HL-60 (cell line): Measurements from ENCODE around the gene TSHZ1.

ENCODE experiments used
- DNase-seq, 2 experiments: peaks; one replicate each; pipeline ENCODE4 v3.0.0-alpha.2; 2010 to 2020; ENCODE audit warnings: low read depth in 1 of 2, low spot score in 1 of 2
- H3K27ac ChIP-seq: fragments of 250-450 bp; sonication (Bioruptor Pico); replicated peaks from 2 replicates; pipeline ENCODE4 v1.5.1; 2020; ENCODE audit warnings: mild to moderate bottlenecking, moderate library complexity
- H3K27me3 ChIP-seq: fragments of 250-450 bp; sonication (Bioruptor Pico); 2 replicates; pipeline ENCODE4 v1.5.1; 2021; ENCODE audit warnings: mild to moderate bottlenecking, moderate library complexity; ENCODE audit not compliant: insufficient read depth, poor library complexity, severe bottlenecking
- H3K4me3 ChIP-seq: replicated peaks from 2 replicates; pipeline ENCODE4 v1.5.1; 2011; ENCODE audit warnings: mild to moderate bottlenecking, control low read depth, low read length; ENCODE audit not compliant: insufficient read depth
- CTCF ChIP-seq: IDR thresholded peaks from one replicate; pipeline ENCODE4 v1.5.1; 2011; ENCODE audit warnings: low read length, control low read depth, inconsistent platforms; ENCODE audit not compliant: insufficient read depth
- GABPA ChIP-seq: IDR thresholded peaks from 2 replicates; pipeline ENCODE4 v1.6.1; 2012; ENCODE audit warnings: low read depth
- POLR2AphosphoS5 ChIP-seq: IDR thresholded peaks from 2 replicates; pipeline ENCODE4 v1.6.1; 2012; ENCODE audit warnings: low read depth
- REST ChIP-seq: IDR thresholded peaks from 2 replicates; pipeline ENCODE4 v1.6.1; 2012; ENCODE audit warnings: low read depth; ENCODE audit not compliant: insufficient replicate concordance
- SPI1 ChIP-seq: IDR thresholded peaks from 2 replicates; pipeline ENCODE4 v1.6.1; 2012; ENCODE audit warnings: low read depth, mild to moderate bottlenecking, borderline replicate concordance

Gene TSHZ1

DNA sequence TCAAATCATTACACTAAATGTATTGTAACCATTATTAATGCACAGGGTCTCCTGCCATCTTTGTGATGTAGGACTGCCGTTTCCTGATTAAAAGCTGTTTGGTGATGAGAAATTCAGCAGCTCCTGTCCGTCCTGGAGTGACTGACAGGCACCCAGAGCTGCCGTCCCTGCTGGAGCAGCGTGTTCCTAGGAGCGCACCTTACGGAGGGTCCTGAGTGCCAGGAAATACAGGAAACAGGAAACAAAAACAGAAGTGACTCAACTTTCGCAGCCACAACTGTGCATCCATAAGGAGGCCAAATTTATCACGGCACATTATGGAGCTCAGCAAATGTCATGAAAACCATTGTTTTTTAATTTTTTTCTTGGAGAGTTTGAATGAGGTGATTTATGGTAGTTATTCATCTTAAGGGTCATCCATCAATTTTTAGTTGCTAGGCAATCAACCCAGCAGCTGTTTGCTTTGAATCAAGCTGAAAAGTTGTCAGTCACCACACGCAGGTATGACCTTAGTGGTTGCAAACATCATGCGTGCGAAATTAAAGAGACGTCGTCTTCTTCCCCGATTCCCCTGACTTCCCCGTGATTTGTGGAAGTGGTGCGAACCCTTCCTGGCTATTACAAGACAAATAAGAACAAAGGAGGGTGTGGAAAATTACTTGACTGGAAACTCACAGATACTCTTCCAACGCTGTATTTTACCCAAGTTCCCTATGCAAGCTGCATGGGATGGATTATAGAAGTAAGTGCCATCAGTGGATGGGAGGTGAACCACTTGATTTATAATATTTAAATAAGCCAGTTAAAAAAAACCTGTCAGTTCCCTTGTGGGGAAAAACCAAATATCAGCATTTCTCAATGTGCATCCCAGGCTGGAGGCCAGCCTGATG is 19.8 kb downstream of the TSHZ1 start:
- Histone ChIP-seq H3K4me3 (no peak overlapping the region), H3K27ac (no peak overlapping the region), H3K27me3 (no peaks in the 10 kb centered on the region)
- TF ChIP-seq GABPA (no peak), CTCF (no peak), REST (no peak), POLR2AphosphoS5 (no peak), SPI1 (no peak)
- no peak for DNase-seq

DNA sequence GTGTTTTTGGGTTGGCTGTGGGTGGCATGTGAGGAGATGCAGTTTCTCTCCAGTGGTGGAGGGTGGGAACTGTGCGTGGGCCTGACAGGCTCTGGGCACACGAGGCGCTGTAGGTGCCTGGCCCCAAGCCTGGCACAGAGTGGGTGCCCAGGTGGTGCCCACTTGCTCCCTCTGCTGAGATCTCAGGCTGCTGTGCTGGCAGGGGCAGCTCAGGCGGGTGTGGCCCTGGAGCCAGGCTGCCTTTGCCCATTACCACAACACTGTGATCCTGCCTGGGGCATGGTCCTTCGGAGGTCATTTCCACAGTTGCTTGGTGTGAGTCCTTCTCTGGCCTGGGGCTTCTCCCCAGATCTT is 20.4 kb downstream of the TSHZ1 start:
- H3K27me3 ChIP-seq = no peaks in the 10 kb centered on the region
- no peak overlapping the region for H3K4me3 ChIP-seq
- H3K27ac ChIP-seq = no peak overlapping the region
- TF ChIP-seq POLR2AphosphoS5 = no peak
- TF ChIP-seq CTCF = no peak
- no peak for TF ChIP-seq REST
- no peak for TF ChIP-seq GABPA
- TF ChIP-seq SPI1 = no peak
- DNase-seq = no peak

DNA sequence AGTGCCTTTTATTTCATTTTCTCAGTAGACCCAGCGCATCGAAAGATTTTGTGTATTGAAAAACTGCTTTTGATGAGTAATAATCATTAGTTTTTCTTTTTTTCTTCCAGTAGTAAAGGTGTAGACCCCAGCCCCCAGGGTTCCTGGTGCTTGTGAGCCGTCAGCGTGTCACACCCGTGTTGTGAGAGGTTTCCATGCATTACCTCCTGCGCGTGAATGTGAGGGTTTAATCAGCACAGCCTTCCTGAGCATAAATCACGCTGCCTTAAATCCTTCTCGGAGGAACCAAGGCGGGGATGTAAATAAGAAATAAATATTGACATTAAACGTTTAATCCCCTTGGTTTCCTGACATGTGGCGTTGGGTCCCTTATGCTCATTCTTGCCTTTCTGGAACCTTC is 24.3 kb downstream of the TSHZ1 start:
- TF ChIP-seq GABPA (no peak), SPI1 (no peak)
- DNase-seq = no peak
- Histone ChIP-seq H3K27ac (no peak overlapping the region), H3K4me3 (no peak overlapping the region), H3K27me3 (no peaks in the 10 kb centered on the region)

DNA sequence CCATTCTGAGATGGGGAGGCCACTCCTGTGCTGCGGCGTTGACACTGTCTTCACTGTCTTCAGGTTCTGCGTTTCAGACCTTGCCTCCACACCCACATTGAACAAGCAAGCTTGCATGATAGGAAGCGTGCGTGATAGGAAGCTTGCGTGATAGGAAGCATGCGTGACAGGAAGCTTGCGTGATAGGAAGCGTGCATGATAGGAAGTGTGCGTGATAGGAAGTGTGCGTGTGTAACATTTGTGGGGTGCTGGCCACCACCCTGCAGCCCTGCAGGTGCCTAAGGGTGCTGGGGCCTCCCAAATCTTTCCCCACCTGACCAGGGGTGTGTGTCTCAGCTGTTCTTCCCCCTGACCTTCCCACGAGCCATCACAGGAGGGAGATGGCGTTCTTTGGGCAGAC is 25.3 kb downstream of the TSHZ1 start:
- DNase-seq = peak; percentile 65 to 69

More for the DNA sequence above, 25.3 kb downstream of the TSHZ1 start:
- Histone ChIP-seq H3K4me3 (no peak overlapping the region; the same call in 1 of the 2 replicates), H3K27me3 (no peaks in the 10 kb centered on the region), H3K27ac (peak overlapping the region; percentile 22)
- TF ChIP-seq POLR2AphosphoS5 (peak; percentile 75), REST (no peak)
